NCI-H128 (cell line): Measurements from ENCODE around the gene KIAA1549.

Experiments
- DNase-seq: peaks from one replicate; lab custom pipeline; 2025; ENCODE audit not compliant: unreplicated experiment; lab: John Stamatoyannopoulos, UW

Gene KIAA1549

DNA sequence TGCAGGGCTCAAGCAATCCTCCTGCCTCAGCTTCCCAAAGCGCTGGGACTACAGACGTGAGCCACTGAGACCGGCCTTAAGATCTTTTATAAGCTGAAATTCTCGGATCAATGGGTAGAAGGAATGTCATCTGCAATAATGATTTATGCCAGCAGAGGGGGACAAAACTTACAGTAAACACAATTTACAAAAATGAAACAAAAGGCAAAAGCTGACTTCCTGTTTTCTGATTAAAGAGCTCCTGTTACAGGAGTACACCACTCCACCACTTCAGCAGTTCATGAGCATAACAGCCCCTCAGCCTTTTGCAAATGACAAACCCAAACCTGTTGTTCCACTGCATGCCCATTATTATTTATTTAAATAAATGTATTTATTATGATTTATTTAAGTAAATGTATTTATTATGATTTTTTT, 94.7 kb downstream of the KIAA1549 start:
- DNase-seq: no peak

DNA sequence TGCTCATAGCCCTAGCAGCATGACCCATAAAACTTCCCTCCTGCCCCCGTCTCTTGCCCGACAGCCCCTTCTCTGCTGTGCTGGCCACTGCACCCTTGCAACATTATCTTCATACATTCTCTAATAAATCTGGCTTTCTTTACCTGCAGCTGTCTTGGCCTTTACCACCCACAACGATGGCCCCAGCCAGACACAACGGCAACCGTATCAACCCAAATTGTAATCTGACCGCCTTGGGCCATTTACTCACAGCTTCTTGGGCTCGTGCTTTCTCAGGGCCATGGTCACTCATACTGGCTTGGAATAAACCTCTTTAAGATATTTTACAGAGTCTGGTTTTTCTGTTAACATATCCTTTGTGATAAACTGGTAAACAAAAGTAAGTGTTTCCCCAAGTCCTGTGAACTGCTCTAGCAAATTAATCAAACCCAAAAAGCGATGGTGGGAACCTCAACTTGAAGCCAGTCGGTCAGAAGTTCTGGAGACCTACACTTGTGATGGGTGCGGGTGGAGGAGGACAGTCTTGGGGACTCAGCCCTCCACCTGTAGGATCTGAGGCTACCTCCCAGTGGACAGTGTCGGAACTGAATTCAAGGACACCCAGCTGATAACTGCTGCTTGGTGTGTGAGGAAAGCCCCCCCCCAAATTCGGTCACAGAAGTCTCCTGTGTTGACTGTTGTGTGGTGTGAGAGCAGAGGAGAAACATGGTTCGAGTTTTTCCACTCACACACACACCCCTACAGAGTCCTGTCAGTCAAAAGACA, 95.6 kb downstream of the KIAA1549 start:
- no peak for DNase-seq

DNA sequence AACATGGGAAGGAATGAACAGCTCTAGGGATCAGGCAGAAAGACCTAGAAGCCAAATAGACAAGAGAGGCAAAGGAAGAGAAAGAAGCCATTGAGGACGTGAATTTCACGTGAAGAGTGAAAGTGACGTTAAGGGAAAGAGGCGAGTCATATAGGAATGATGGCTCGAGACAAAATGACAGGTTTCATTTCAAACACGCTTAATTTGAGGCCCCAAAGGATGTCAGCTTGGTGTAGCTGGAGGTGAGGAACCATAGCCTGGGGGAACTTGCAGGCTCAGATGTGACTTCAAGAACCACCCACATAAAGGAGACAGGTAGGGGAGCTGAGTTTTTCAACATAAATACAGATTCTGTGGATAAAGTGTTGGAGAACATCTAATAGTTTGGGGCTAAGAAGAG, 98.9 kb downstream of the KIAA1549 start:
- DNase-seq: no peak

DNA sequence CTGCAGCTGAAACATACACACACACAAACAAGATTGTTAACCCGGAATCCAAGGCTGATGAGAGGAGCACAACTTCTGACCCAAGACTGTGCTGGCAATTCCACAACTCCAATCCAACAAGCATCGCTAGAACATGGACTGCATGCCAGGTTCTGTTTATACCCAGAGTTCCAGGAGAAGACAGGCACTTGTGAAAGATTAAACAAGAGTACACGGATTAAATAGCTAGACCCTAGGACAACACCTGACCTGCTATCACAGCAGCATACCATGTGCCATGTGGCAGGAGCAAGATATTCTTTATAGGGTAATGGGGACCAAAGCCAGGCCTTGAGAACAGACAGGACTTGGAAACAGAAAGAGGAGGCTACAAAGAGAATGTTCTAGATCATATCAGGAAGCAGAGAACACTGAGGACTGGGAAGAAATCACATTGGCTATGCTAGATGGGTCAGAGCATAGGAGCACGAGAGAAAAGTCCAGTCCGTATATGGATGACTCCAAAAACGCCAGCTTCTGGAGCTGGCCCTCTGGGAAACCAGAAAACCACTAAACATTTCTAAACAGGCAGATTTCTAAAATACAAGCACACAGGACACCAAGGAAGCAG, 99.5 kb downstream of the KIAA1549 start:
- no peak for DNase-seq

DNA sequence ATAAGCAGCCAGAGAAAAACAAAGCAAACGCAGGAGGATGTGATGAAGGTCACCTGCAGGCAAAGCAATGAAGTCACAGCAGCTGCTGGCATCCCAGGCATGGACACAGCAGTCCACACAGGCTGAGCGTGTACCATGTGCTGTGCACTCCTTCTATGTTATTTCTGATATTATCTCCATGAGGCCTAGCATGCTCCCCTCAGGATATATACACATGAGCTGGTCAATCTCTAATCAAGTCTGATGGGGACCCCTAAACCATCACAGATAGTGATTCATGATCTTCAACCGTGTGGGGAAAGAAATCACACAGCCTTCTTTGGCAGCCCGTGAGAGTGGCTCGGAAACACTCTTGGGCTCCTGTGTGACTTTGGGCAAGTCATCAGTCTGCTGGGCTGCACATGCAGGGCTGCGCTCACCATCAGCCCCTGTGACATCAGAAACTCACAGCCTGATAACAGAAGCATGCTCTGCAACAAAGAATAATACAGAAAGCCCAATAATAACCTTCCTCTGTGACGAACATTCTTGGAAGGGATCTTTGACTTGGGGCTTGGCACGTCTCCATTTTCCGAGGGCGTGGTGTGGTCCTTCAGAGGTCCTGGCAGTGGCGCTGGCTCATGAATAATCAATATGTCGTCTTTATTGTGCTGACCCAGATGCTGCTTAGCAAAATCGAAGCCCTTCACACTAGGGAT, 100.2 kb downstream of the KIAA1549 start:
- DNase-seq: no peak

DNA sequence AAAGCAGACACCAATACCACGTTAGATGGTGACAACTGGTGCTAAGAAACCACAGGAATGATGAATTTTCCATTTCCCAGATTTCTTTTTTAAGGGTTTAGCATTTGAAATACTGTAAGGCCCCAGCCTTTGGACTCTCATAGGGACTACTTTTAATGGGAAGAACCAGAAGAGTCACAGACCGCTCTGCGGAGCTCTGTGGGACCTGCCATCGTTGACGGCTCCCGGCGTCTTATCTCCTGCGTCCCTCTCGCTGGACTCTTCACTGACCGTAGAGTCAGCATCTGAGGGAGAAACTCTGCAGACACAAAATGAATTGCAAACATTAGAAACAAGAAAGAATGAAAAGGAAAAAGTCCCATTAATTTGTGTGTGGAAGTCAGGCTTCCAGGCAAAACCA, 101.8 kb downstream of the KIAA1549 start:
- no peak for DNase-seq

DNA sequence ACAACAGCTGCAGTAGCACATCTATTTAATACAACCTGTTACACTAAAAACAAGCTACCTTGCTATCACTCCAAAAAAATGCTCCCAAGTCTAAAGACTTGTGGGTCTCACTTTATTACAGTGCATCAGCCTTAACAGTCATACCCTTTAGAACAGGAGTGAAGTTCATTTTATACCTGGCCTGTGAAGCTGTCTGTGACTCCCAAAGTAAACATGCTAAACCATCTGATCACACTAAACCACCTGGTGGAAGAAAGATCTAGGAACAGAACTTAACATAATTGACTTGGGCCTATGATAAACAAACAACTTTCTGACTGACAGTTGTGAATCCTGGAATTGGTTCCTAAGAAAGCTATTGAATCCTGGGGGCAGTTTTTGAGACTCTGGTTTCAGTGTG, 102.3 kb downstream of the KIAA1549 start:
- DNase-seq: no peak

DNA sequence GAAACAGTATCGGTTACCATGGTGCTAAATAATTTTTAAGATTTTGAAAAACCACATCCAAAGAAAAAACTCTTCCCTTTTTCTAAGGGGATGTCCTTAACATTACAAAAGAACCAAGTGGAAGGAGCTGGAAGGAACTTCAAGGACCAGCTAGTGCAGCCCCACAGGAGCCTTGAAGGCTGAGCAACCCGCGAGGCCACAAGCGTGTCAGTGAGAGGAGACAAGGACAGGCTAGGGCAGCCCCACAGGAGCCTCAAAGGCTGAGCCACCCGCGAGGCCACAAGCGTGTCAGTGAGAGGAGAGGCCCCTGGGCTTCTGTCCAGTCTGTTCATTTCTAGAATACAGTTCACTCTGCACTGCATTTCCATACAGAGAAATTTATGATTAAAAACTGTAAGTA, 103.1 kb downstream of the KIAA1549 start:
- DNase-seq: no peak

DNA sequence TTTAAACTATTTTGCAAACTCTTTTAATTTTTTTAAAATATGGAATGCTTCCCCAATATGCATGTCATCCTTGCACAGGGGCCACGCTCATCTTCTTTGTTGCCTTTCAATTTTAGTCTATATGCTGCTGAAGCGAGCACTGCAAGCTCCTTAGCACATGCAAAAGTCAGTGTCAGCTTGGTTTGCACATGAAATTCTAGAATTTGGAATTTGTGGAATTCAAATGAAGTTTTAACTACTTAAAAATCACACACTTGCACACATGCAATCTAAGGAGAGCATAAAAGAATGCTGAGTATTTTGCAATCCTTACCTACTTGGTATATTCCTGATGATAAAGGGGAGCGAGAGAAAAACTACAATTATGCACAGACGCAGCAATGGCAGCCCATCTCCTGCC, 104.9 kb downstream of the KIAA1549 start:
- no peak for DNase-seq

DNA sequence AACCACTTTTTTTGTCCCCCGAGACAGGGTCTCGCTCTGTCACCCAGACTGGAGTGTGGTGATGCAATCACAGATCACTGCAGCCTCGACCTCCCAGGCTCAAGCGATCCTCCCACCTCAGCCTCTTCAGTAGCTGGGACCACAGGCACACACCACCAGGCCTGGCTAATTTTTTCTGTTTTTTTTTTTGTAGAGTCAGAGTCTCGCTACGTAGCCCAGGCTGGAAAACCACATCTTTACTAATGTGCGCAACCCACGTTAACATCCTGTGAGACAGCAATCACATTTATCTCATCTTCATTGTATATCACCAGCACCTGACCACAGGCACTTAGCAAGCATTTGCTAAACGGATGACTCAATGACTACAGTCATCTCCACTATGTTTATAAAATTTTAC, 105.4 kb downstream of the KIAA1549 start:
- no peak for DNase-seq

DNA sequence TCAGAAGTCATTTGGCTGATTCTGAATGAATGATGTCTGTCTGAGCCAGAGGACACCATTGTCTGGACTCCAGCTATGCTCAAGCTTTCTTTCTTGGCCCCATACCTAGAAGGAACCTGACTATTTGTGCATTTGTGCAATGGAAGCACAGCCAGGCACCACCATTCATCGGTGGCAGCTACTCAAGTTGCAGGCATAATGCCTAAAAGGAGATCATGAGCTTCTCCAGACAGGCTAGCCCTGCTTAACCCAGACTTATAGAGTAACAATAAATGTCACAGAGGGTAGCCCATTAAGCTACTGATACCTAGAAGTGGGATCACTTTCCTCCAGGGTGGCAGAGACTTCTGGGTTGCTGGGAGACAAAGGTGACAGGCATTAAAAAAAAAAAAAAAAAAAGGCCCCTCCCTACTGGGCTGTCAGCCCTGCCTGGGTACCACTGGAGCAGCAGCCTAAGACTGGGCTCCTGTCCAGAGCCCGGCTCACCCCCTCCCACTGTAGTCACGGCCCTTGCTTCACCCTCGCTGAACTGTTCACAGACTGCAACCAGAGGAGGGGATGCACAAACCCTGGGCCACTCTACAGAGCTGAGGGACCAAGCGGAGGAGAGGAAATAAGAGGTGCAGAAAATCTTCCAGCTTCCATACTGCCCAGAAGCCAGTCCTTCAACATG, 107.8 kb downstream of the KIAA1549 start:
- no peak for DNase-seq

DNA sequence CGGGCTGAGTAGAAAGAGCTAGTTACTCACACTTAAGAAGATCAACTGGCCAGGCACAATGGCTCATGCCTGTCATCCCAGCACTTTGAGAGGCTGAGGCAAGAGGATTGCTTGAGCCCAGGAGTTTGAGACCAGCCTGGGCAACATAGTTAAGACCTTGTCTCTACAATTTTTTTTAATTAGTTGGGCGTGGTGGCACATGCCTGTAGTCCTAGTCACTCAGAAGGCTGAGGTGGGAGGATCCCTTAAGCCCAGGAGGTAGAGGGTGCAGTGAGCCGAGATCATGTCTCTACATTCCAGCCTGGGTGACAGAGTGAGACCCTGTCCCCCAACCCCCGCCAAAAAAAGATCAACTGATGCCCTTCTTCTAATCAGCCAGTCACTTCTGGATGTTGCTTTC, 108.6 kb downstream of the KIAA1549 start:
- DNase-seq: no peak

DNA sequence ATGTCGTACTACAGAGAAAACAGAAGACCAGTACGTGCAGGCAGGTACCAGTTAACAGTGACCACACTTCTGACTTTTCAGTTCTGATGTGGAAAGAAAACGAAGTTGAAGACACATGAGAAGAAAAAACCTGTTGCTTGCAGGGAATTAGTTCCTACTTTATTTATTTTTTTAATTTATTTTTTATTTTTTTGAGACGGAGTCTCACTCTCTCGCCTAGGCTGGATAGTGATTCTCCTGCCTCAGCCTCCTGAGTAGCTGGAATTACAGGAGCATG, 109.4 kb downstream of the KIAA1549 start:
- no peak for DNase-seq

DNA sequence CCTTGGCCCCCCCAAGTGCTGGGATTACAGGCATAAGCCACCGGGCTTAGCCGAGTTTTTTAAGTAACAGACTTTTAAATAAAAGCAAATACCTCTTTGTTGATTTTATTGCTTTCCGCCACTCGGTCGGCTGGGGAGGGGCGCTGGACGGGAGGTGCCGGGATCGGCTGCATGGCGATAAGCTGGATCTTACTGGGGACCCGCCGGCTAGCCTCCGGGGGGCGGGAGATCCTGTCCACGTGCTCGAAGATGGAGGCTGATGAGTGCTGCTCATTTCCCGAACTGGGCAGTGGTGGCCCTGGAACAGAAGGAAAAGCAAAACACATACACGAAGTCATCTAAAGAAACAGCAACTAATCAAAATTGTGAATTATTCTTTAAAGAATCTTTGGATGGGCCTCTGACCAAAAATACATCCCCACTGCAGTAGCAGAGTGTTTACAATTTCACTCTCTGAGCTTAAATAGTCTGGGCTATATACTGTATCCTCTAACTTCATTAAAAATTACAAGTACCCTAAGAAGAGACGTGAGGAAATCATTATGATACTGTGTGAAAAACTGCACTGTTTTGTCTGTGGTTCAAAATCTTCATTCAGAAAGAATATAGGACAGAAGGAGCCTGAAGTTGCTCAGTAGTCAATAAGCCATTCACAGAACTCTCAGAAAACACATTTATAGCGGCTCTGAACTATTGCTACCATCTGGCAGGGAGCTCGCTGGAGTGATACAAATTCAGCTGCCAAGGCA, 110.0 kb downstream of the KIAA1549 start:
- no peak for DNase-seq

DNA sequence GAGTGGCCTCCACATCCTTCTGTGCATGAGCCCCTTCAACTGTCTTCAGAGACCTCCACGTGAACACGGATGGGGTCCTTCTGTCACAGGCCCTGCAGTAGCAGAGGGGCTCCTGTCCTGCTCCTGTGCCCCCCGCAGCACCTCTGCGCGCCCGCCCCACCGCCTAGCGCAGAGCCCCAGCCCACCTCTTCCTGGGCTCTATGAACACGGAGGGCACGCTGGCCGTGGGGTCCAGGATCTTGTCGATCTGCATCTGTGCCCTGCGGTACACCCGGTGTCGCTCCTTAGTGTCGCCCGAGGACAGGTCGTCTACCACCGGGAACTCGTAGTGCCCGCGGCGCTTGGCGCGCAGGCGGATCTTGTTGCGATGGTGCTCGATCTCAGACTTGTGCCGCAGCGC, 111.8 kb downstream of the KIAA1549 start:
- DNase-seq: no peak

DNA sequence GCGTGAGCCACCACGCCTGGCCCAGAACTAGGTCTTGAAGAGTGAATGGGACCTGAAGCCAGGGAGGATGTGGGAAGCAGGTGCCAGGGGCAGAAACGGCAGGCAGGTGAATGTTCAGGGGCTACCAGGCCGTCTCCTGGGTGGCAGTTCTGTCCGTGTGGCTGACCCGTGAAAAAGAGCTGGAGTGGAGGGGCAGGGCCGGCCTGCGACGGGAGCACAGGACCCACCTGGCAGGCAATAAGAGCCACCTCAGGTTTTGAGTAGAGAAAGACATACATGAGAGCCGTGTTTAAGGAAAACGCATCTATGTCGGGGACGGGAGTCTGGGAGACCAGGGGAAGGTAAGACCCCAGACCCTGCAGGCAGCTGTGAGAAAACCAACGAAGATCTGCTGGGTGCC, 112.5 kb downstream of the KIAA1549 start:
- no peak for DNase-seq

DNA sequence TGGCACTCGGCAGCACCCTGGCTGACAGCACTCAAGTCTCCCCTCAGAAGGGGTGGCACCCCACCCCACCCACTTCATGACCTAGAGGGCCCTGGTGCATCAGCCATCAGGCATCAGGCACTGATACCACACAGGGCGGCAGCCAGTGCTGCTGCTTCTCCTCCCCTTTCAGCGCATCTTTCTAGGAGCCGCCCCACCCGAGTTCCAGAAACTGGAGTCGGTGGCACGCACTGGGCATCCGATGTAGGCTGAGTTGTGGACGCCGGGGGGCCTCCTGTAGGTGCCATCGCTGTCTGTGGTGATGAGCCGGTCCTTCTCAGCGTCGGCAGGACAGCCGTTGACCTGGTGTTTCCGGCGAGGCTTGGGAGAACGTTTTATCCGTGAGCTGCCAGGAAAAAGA, 113.4 kb downstream of the KIAA1549 start:
- DNase-seq: no peak

DNA sequence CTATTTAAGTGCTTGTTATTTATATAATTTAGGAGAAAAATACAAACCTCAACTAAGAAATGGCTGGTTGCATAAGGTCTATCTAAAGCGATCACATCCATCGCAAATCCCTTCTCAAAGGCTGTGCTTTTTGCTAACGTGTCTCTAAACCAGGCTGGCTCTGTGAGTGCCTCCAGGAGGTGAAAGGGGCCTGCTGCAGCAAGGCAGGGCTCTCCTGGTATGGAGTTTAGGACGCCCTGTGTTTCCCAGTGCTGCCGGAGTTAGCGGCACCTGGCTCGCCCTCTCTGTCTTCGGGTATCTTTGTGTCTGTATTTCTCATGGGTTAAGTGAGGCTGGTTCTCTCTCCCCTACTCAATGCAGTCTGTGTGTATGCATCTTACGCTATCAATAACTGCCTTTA, 114.8 kb downstream of the KIAA1549 start:
- no peak for DNase-seq

DNA sequence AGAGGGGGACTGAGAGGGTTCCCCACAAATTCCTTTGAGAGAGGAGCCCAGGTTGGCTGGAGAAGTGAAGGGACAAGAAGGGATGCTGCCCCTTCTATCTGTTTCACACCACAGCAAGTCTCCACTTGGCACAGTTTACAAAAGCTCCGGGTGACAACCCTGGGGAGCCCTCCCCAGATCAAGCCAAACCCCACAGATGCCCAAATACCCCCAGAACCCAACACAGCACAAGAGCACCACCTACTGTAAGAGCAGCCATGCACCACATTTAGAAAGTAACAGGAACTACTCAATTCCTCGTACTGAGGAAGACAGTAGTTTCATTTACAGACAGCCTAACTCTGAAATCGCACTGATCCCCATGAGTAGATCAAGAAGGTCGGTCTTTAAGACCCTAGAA, 115.3 kb downstream of the KIAA1549 start:
- no peak for DNase-seq

DNA sequence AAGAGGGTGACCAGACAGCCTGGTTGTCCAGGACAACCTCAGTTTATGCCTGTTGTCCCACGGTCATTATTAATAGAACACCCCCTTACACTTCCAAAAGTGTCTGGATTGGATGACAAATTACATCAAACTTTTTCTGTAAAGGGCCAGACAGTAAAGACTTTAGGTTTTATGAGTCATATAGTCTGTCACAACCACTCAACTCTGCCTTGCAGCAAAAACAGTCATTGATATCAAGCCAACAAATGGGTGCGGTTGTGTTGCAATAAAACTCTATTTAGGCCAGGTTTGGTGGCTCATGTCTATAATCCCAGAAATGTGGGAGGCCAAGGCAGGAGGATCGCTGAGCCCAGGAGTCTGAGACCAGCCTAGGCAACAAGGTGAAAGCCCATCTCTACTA, 116.5 kb downstream of the KIAA1549 start:
- DNase-seq: no peak

DNA sequence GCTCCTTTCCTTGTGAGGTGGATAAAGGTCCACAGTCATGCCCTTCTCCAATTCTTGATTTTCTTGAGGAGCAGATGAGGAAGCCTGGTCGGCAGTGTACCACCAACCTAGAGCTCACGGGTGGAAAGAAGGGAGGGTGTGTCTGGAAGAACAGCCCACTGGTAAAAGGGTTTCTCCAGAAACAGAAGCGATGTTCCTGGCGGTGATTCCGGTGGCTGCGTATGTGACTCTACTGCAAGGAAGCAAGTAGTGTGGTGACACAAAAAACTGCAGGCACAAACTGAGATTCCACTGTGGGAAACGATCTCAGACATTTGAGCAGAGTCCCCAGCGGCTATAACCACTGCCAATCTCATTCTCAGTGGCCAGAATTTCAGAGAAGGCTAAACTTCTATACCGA, 117.3 kb downstream of the KIAA1549 start:
- DNase-seq: no peak
